ENCODE measurements around the gene RDH5.

DNA sequence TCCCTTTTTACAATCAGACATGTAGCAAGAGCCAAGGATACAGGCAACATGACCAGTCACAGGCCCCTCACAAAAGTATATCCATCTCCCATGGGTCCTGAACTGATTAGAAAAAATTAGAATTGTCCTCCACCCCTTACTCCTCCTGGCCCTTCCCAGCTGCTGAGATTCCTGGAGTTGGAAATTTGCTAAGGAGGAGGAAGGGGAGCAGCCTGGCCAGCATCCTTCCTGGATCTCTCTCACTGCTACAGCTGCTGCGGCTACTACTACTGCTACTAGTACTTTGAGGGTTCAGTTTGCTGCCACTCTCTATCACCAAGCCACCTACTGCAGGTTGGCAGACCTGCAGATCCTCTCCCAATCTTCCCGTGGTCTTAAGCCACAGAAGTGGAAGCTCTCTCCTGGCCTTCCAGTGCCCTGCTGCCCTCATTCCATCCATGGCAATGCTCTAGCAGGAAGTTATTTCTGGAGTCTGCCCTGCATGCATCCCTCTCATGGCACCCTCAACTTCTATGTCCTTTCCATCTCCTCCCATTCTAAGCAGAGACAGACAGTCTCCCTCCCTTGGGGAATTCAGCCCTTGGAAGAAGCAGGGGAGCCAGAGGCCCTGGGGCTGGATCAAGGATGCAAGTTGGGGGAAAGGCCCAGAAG is 13.5 kb upstream of the RDH5 start:
- TF ChIP-seq, protein P1, sequence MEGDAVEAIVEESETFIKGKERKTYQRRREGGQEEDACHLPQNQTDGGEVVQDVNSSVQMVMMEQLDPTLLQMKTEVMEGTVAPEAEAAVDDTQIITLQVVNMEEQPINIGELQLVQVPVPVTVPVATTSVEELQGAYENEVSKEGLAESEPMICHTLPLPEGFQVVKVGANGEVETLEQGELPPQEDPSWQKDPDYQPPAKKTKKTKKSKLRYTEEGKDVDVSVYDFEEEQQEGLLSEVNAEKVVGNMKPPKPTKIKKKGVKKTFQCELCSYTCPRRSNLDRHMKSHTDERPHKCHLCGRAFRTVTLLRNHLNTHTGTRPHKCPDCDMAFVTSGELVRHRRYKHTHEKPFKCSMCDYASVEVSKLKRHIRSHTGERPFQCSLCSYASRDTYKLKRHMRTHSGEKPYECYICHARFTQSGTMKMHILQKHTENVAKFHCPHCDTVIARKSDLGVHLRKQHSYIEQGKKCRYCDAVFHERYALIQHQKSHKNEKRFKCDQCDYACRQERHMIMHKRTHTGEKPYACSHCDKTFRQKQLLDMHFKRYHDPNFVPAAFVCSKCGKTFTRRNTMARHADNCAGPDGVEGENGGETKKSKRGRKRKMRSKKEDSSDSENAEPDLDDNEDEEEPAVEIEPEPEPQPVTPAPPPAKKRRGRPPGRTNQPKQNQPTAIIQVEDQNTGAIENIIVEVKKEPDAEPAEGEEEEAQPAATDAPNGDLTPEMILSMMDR (IDR thresholded peaks at IDR 0.05 in 2 of 3, conservative IDR thresholded peaks at IDR 0.05 in 1 of 3; ENCODE audit: borderline replicate concordance in 1 of 3, insufficient read depth in 1 of 3, low read depth in 2 of 3, low read length in 2 of 3): no peak
- TF ChIP-seq SP1 (IDR thresholded peaks at IDR 0.05; ENCODE audit: low read depth) (no peak), CEBPB (IDR thresholded peaks at IDR 0.05; ENCODE audit: low read depth) (no peak), ELF1 (IDR thresholded peaks at IDR 0.05; ENCODE audit: borderline replicate concordance, low read depth) (no peak), POLR2A (IDR thresholded peaks at IDR 0.05; ENCODE audit: borderline replicate concordance, extremely low read depth, insufficient read depth, insufficient read length) (no peak), ZNF274 (IDR thresholded peaks at IDR 0.05; ENCODE audit: low read depth, low read length) (no peak), EZH2 (IDR thresholded peaks at IDR 0.05) (no peak), CBX3 (IDR thresholded peaks at IDR 0.05; ENCODE audit: low read depth) (no peak), TCF7L2 (IDR thresholded peaks at IDR 0.05; ENCODE audit: borderline replicate concordance, extremely low read depth, insufficient read depth, insufficient read length) (no peak), RAD21 (IDR thresholded peaks at IDR 0.05; ENCODE audit: low read depth) (no peak)
- TF ChIP-seq, protein P2, sequence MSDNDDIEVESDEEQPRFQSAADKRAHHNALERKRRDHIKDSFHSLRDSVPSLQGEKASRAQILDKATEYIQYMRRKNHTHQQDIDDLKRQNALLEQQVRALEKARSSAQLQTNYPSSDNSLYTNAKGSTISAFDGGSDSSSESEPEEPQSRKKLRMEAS (IDR thresholded peaks at IDR 0.05): no peak
- TF ChIP-seq, protein P3, sequence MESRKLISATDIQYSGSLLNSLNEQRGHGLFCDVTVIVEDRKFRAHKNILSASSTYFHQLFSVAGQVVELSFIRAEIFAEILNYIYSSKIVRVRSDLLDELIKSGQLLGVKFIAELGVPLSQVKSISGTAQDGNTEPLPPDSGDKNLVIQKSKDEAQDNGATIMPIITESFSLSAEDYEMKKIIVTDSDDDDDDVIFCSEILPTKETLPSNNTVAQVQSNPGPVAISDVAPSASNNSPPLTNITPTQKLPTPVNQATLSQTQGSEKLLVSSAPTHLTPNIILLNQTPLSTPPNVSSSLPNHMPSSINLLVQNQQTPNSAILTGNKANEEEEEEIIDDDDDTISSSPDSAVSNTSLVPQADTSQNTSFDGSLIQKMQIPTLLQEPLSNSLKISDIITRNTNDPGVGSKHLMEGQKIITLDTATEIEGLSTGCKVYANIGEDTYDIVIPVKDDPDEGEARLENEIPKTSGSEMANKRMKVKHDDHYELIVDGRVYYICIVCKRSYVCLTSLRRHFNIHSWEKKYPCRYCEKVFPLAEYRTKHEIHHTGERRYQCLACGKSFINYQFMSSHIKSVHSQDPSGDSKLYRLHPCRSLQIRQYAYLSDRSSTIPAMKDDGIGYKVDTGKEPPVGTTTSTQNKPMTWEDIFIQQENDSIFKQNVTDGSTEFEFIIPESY (IDR thresholded peaks at IDR 0.05; ENCODE audit: extremely low read depth, insufficient replicate concordance, low read length): no peak
